BJ (cell line): ENCODE measurements around the gene KCNJ15. TPM values are rescaled to one million over a fixed set of nuclear protein-coding genes. Genes with fewer than 3 reads are reported as not detected.

Experiments used
- CTCF ChIA-PET: fragments of 350-600 bp; formaldehyde crosslinking; extraction: SDS; loops from one replicate; lab custom pipeline; 2021; ENCODE audit warnings: antibody characterized with exemption, inconsistent platforms; lab: Yijun Ruan, JAX
- POLR2A ChIA-PET: fragments of 300-600 bp; sonication (Branson Sonifier 250); formaldehyde crosslinking; extraction: SDS; loops from one replicate; lab custom pipeline; 2021; ENCODE audit warnings: antibody characterized with exemption; lab: Charles Lee
- DNase-seq: peaks from one replicate; pipeline ENCODE4 v3.0.0-alpha.2; 2011; ENCODE audit warnings: low read depth
- H3K27me3 ChIP-seq: 2 replicates; pipeline ENCODE4 v1.6.0; 2011; ENCODE audit warnings: low read length; ENCODE audit not compliant: control insufficient read depth, insufficient read depth
- H3K36me3 ChIP-seq: 2 replicates; pipeline ENCODE4 v1.5.1; 2011; ENCODE audit warnings: low read length; ENCODE audit not compliant: control insufficient read depth, insufficient read depth
- H3K4me3 ChIP-seq: 2 replicates; pipeline ENCODE4 v1.5.1; 2011; ENCODE audit warnings: low read depth, mild to moderate bottlenecking, control low read depth, low read length
- polyA plus RNA-seq: library from polyadenylated mRNA; depleted of rRNA; stranded (reverse); fragments of >200 nt; gene quantifications from 2 replicates; pipeline ENCODE4 v1.2.3, GENCODE V29; 2011
- TF ChIP-seq, protein P1 (sequence below): IDR thresholded peaks from 2 replicates; pipeline ENCODE4 v1.5.1; 2011; ENCODE audit warnings: low read depth, mild to moderate bottlenecking, control low read depth, inconsistent platforms, low read length, moderate library complexity; ENCODE audit not compliant: insufficient read depth

The KCNJ15 gene
- polyA plus RNA-seq, 1 experiment, result 0.02 TPM

DNA sequence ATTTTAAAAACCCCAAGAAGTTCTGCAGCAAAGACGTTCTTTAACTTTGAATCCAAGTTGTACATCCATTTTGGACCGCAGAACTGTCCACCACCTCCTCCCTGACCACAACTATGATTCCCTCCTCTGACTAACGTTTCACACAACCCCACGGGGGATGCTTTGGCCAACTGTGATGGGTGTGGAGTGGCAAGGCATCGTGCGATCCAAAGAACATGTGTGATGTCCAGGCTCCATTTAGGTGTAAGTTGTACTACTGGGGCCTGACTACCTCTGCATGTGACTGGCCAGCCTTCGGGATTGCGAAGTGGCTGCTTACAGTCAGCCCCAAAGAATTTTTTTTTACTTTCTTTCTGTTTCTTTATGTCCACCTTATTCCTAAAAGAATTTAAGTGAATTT is 6.7 kb downstream of the KCNJ15 start:
- DNase-seq, result no peak
- Histone ChIP-seq H3K36me3 (no peaks in the 10 kb centered on the region), H3K4me3 (no peak overlapping the region), H3K27me3 (no peaks in the 10 kb centered on the region)
- POLR2A ChIA-PET, result no interaction called here
- CTCF ChIA-PET, result no interaction called here
- TF ChIP-seq, protein P1, sequence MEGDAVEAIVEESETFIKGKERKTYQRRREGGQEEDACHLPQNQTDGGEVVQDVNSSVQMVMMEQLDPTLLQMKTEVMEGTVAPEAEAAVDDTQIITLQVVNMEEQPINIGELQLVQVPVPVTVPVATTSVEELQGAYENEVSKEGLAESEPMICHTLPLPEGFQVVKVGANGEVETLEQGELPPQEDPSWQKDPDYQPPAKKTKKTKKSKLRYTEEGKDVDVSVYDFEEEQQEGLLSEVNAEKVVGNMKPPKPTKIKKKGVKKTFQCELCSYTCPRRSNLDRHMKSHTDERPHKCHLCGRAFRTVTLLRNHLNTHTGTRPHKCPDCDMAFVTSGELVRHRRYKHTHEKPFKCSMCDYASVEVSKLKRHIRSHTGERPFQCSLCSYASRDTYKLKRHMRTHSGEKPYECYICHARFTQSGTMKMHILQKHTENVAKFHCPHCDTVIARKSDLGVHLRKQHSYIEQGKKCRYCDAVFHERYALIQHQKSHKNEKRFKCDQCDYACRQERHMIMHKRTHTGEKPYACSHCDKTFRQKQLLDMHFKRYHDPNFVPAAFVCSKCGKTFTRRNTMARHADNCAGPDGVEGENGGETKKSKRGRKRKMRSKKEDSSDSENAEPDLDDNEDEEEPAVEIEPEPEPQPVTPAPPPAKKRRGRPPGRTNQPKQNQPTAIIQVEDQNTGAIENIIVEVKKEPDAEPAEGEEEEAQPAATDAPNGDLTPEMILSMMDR, result no peak

DNA sequence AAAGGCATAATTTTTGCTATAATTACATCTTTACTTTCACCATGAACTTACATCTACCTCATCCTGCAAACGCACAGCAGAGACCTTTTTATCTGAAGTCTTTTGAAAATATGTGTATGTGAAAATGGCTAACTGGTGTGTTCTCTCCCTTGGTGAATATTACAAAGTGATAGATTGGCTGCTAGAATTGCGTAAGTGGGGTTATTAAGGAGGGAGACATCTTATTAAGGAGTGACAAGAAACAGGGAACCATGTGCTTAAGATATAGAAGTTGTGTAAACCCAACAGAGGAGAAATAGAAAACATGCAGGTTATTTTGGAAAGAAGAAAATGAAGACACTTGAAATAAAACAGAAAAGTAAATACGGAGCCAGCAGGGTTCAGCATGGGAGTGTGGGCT is 7.8 kb downstream of the KCNJ15 start:
- TF ChIP-seq, protein P1, result no peak
- POLR2A ChIA-PET, result no interaction called here
- no peak for DNase-seq

DNA sequence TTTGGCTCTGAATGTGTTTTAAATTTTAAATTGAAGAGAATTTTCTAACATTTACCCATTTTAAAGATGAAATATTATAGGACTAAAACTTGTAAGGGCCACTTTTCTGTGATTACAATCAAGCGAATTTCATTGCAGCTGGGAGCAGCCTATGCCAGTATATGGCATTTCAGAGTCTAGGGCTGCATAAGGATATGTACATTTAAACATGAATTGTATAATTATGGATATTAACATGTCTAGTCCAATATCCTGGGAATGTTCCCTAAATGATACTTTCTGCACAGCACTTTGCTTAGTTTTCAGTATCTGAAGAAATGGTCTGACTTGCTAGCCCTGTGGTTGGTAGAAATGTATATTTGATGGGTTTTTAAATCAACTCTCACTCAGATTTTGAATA is 8.4 kb downstream of the KCNJ15 start:
- TF ChIP-seq, protein P1, result no peak
- Histone ChIP-seq H3K4me3 (no peak overlapping the region), H3K36me3 (no peaks in the 10 kb centered on the region), H3K27me3 (no peaks in the 10 kb centered on the region)
- POLR2A ChIA-PET, result no interaction called here
- DNase-seq, result no peak
- CTCF ChIA-PET, result no interaction called here

More for the DNA sequence above, 7.8 kb downstream of the KCNJ15 start:
- Histone ChIP-seq H3K36me3 (no peaks in the 10 kb centered on the region), H3K4me3 (no peak overlapping the region), H3K27me3 (no peaks in the 10 kb centered on the region)
- CTCF ChIA-PET, result no interaction called here

DNA sequence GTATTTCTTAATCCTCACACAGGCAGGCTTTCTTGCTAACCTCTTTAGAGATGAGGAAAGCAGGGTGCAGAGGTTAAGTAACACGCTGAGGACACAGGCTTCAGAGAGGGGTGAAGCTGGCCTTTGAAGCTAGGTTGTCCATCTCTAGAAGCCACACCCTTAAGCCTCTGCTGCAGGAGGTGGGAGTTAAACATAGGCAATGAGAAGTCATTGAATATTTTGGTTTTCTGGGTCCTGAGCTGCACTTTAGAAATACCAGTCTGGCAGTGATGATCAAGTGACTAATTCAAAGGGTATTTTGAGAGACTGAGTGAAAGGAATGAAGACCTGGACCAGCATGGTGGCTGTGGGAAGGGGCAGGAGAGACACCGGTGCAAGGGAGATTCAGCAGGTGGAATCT is 9.9 kb downstream of the KCNJ15 start:
- Histone ChIP-seq H3K4me3 (no peak overlapping the region), H3K27me3 (no peaks in the 10 kb centered on the region), H3K36me3 (no peaks in the 10 kb centered on the region)
- DNase-seq, result no peak
- ChIA-PET CTCF (interaction anchor here (0.9 kb wide), 1 partner anchor 89 kb away, joined by 3 read pairs; no protein-coding TSS in a partner anchor), POLR2A (interaction anchor here (1.4 kb wide), 1 partner anchor 11 kb away, joined by 4 read pairs; no protein-coding TSS in a partner anchor)
- TF ChIP-seq, protein P1, result no peak

DNA sequence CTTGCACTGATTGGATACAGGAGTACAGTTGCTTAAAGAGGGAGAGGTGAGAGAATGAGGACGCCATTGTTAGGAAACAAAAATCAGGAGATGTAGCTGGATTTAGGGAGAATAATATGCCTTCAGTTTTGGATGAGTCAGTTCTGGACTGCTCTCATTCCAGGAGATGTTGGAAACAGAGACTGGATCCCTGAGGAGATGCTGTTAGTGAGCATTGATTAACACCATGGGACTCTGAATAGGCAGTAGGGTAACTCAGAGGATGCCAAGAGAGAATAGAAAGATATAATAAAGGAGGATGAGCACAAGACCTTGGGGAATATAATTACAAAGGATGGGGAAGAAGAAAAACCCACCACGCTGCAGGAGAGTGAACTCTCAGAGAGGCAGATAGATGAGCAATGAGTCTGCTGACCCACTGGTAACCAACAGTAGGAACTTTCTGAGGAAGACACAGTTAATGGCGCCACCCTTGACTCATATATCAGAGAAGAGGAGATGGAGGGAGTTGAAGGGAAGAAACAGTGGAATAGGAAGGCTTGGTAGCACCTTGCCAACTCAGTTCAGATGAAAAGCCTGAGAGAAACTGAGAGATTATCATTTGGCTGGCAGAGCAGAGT is 10.5 kb downstream of the KCNJ15 start:
- Histone ChIP-seq H3K4me3 (no peak overlapping the region), H3K27me3 (no peaks in the 10 kb centered on the region), H3K36me3 (no peaks in the 10 kb centered on the region; the same call in 1 of the 2 replicates)
- POLR2A ChIA-PET, result interaction anchor here (1.4 kb wide), 1 partner anchor 10 kb away, joined by 4 read pairs; no protein-coding TSS in a partner anchor
- DNase-seq, result no peak
- TF ChIP-seq, protein P1, result no peak
- CTCF ChIA-PET, result interaction anchor here (0.9 kb wide), 1 partner anchor 88 kb away, joined by 3 read pairs; no protein-coding TSS in a partner anchor
